ENCODE measurements around the gene PHOSPHO1.
"Not testable (repeated sequence)": the region's sequence is repeated elsewhere in the genome, so short reads cannot be mapped to it uniquely, and the experiment has no call there.

PHOSPHO1 gene

DNA sequence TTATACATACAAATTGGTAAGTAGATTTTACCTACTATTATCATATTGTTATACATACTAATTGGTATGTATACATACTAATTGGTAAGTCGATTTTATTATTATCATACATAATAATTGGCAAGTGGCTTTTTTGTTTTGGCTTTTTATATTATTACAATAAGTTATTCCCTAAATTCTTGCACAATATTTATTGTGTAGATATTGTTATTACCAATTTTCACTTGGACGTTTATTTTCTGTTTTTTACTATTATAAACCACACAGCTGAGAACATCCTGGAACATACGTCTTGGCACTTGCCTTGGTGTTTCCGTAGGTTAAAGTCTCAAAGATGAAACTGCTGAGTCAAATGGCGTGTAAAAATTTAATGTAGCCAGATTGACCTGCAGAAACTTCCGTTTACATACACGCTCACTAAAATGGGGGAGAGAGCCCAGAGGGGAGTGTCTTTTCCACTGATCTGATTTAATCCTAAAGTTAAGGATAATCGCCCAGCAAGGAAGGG lies 39.1 kb downstream of the PHOSPHO1 start:
- DNase-seq = no peak

DNA sequence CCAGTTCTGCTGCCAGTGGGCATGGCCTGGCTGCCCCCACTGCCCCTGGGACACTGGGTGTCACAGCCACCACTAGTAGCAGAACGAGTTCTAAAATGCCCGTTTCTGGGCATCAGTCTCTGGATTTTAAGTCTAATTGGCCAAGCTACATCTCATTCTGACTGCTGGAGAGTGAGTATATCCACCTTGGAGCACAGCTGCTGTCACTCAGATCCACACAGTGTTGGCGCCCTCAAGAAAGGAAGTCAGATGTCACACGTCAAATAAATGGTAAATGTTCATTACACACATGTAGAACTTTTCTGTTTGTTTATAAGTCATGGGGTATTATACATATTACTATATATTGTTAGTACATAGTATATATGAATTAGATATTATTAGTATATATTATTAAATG lies 39.7 kb downstream of the PHOSPHO1 start:
- no peak for DNase-seq

DNA sequence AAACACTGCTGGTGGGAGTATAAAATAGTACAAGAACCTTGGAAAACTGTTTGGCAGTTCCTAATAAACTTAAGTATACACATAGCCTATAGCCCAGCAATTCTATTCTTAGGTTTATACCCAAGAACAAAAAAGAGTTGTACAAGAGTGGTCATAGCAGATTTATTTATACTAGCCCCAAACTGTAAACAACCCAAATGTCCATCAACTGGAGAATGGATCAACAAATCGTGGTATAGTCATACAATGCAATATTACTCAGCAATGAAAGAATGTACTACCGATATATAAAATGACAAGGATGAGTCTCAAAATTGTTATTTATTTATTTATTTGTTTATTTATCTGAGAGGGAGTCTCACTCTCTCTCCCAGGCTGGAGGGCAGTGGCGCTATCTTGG lies 43.3 kb downstream of the PHOSPHO1 start:
- no peak for DNase-seq

DNA sequence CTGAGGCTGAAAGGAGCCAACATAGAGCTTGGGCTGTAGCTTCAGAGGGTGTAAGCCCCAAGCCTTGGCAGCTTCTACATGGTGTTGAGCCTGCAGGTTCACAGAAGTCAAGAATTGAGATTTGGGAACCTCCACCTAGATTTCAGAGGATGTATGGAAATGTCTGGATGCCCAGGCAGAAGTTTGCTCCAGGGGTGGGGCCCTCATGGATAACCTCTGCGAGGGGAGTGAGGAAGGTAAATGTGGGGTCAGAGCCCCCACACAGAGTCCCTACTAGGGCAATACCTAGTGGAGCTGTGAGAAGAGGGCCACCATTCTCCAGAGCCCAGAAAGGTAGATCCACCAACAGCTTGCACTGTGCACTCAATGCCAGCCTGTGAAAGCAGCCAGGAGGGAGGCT lies 45.2 kb downstream of the PHOSPHO1 start:
- DNase-seq = not testable (repeated sequence)

DNA sequence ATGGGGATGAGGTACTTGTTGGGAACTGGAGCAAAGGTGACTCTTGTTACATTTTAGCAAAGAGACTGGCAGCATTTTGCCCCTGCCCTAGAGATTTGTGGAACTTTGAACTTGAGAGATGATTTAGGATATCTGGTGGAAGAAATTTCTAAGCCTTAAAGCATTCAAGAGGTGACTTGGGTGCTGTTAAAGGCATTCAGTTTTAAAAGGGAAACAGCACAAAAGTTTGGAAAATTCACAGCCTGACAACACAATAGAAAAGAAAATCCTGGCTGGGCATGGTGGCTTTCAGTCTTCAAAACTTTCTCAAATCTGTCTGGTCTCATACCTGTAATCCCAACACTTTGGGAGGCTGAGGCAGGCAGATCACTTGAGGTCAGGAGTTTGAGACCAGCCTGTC lies 46.1 kb downstream of the PHOSPHO1 start:
- not testable (repeated sequence) for DNase-seq

DNA sequence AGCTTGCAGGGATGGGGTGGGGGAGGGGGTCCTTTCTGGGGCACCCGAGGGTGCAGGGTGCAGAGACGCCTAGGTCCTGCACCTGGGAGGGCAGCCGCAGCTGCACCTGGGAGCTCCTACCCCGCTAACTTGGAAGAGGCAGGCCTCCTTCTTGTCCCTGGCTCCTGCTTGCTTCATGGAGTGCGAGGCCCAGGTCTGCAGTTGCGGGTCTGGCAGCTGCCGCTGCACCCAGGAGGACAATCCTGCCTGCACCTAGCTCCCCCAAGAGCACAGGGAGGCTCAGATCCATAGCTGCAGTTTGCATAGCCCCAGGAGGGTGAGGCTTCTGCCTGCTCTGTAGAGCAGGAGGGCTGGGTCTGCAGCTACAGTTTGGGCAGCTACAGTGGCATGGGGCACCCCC lies 46.8 kb downstream of the PHOSPHO1 start:
- DNase-seq = no peak

DNA sequence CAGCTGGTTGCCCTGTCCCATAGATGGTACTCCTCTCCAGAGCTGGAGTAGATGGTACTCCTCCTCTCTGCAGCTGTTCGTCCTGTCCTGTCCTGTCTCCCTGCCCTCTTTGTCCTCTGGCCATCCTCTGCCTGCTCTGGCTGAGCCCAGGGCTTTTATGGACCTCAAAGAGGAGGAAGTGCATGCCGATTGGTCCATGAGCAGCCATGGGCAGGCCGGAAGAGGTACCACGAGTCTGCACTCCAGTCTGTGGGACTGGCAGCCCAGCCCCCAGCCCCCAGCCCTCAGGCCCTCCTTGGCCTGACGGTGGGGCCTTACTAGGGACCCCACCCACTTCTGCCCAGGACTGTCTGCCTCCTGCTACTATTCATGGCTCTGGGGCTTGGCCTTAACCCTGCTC lies 47.2 kb downstream of the PHOSPHO1 start:
- no peak for DNase-seq

DNA sequence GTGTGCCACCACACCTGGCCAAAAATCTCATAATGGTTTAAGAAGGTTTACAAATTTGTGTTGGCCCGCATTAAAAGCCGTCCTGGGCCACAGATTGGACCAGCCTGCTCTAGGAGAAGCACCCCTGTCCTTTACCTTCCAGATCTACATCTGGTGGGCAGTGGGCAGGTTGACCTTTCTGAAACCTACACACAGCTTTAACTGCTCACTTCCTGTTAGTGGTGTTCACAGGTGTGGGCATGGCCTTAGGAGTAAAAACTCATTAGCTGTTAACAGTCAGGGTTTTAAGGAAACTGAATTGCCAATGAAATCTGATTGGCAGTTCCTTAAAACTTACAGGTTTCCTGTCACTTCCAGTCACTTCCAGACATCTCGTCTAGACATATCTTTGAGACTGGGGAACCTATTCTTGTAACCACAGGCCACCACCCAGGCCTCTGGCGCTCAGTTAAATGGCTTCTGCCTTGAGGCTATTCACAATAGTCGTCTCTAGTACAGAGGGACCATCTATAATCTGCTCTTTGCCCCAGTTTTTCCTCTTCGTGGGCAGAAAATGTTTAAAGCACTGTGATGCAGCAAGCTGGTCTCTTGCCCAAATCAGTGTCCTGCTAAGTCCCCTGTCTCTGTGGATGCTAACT lies 49.5 kb downstream of the PHOSPHO1 start:
- DNase-seq = no peak

DNA sequence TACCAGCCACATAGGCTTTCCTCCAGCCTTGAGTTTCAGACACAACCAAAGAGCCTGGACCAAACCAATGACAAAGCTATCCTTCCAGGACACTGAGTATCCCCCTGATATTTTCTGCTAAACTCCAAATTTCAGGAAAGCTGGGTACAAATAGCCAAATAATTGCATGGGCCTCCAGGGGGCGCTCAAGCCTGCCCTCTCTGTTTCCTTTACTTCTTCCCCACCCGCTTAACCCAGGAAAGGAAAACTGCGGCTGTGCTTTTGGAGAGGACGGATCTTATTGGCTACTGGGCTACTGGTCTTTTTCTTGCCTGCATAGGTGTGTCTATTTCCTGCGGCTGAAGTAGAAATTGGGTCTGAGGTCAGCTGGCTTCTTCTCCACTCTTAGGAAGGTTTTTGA lies 50.3 kb downstream of the PHOSPHO1 start:
- no peak for DNase-seq

DNA sequence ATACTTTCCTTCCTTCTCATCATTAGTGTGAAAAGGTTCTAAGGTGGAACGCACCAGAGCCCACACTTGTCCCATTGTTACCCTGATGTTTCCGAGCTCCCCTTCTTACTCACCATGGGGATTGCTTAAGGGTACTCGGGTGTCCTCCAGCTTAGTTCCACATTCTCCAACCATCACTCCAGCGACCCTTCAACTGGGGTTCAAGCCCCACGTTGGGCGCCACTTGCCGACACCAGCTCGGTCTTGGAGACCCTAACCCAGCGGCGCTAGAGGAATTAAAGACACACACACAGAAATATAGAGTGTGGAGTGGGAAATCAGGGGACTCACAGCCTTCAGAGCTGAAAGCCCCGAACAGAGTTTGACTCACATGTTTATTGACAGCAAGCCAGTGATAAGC lies 54.6 kb downstream of the PHOSPHO1 start:
- DNase-seq = not testable (repeated sequence)

All from DMS79 (cell line).